Fibroblast of lung (primary cell): ENCODE measurements around the gene HNRNPA3.

Experiments
- CTCF ChIP-seq, 2 donors: IDR thresholded peaks in 1 of 2; conservative IDR thresholded peaks in 1 of 2; 1 replicate in 1 of 2; 2 replicates in 1 of 2; pipeline ENCODE4 v1.5.1; 2011 to 2012; ENCODE audit warnings: low read length in 2 of 2, control low read depth in 1 of 2, inconsistent platforms in 1 of 2, low read depth in 1 of 2, mild to moderate bottlenecking in 1 of 2
- EZH2 ChIP-seq: IDR thresholded peaks from 2 replicates; pipeline ENCODE4 v1.5.1; 2012; ENCODE audit warnings: low read length, control low read depth, mild to moderate bottlenecking; ENCODE audit errors: missing control alignments

GRCh38 chr2:177187631-177188312, 24.8 kb upstream of the HNRNPA3 start:
- no peak for TF ChIP-seq CTCF (conservative IDR thresholded peaks at IDR 0.05 in 1 of 2, IDR thresholded peaks at IDR 0.05 in 1 of 2; ENCODE audit: low read depth in 1 of 2, low read length in 2 of 2)
- no peak for TF ChIP-seq EZH2
